GM19239 (cell line): Measurements from ENCODE around the gene MARK3.
A peak's percentile ranks its signal among the peaks of the same experiment; 100 is the strongest.

Source experiments
- DNase-seq: peaks from one replicate; pipeline ENCODE4 v3.0.0; 2011; ENCODE audit warnings: low spot score; ENCODE audit not compliant: insufficient read length
- FAIRE-seq: peaks from 2 replicates; lab custom pipeline; 2011; peaks lifted over from hg19 to GRCh38; lab: Jason Lieb, UNC

Gene MARK3

DNA sequence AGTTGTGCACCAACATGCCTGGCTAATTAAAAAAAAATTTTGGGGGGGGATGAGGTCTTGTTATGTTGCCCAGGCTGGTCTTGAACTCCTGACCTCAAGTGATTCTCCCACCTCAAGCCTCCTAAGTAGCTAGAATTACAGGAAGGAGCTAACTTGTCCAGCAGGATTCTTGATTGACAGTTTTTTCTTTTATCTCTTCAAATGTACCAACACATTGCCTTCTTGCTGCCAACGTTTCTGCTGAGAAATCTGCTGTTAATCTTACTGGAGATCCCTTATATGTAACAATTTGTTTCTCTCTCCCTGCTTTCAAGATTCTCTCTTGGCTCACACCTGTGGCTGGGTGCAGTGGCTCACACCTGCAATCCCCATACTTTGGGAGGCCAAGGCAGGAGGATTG lies 22.4 kb upstream of the MARK3 start:
- no peak for DNase-seq
- FAIRE-seq, result no peak

DNA sequence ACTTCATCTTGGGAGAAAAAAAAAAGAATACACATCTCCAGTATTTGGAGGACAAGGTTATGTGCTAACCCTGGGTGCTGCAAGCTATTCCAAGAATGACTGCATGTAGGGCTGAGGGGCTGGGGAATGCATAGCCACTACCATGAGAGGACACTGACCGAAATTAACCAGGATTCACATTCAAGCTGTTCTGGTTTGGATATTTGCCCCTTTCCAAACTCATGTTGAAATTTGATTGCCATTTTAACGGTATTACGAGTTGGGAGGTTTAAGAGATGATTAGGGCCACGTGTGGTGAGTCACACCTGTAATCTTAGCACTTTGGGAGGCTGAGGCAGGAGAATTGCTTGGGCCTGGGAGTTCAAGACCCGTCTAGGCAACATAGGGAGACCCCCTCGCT lies 18.5 kb upstream of the MARK3 start:
- DNase-seq, result no peak
- no peak for FAIRE-seq

DNA sequence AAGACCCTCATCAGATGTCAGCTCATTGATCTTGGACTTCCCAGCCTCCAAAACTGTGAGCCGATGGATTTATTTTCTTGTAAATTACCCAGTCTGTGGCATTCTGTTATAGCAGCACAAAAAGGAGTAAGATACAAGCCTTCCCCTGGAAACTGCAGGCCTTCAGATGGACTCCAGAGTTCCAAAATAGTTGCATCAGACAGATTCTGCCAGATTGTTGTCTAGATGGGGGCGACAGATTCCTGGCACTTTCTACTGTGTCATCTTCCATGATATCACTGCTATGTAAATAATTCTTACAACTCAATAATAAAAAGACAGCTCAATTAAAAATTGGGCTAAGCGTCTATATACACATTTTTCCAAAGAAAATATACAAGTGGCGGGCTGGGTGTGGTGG lies 17.2 kb upstream of the MARK3 start:
- no peak for DNase-seq
- FAIRE-seq, result no peak

DNA sequence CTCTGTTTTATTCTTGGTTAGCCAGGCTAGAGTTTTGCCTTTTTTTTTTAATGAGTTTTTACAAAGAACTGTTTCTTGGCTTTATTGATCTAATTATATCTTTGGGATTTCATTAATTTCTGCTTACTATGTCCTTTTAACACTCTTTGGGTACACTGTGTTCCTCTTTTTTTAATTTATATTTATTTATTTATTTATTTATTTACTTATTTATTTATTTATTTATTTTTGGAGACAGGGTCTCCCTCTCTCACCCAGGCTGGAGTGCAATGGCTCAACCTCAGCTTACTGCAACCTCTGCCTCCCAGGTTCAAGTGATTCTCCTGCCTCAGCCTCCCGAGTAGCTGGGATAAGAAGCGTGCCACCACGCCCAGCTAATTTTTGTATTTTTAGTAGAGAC lies 15.1 kb upstream of the MARK3 start:
- FAIRE-seq, result no peak
- no peak for DNase-seq

DNA sequence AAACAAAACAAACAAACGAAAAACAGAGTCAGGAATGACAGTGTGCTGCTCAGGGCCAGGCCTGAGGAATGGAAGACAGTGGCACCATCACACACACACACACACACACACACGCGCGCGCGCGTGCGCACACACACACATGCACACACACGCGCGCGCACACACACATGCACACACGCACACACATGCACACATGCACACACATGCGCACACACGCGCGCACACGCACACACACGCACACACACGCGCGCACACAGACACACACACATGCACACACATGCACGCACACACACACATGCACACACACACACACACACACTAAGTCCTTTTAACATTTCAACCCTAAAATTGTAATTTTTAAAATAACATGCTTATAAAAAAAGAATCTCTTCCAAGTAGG lies 13.2 kb upstream of the MARK3 start:
- no peak for DNase-seq
- no peak for FAIRE-seq

DNA sequence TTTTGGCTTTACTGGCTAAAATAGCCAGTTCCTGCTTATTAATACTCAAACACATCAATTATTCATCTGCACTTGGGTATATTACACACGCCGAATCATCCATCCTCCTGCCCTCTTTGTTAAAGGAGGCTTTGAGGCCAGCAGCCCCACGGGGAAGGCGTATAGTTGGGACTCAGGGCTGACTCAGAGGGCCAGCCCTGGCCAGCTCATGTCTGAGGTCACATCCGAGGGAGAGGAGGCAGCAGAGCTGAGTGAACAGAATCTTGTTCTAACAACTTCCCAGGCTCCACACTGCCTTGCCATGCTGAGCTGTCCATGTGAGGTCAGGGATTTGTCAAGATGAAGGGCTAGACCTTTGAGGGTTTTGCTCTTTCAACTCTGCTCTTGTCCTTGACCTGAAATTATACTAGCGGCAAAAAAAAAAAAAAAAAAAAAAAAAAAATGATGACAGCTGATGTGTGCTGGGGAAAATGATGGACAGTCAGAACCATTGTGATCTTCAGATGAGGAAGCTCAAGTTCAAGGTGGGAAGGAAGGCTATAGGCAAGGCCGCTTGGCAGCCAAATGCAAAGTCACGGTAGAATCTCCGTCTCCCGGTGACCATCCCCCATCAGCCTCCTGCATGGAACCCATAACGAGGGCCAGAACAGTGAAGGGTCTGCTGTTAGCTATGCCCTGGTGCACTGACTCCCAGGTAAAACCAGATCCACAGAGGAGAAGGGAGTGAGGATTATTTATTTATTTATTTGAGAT lies 12.5 kb upstream of the MARK3 start:
- DNase-seq (no peak), FAIRE-seq (no peak)

DNA sequence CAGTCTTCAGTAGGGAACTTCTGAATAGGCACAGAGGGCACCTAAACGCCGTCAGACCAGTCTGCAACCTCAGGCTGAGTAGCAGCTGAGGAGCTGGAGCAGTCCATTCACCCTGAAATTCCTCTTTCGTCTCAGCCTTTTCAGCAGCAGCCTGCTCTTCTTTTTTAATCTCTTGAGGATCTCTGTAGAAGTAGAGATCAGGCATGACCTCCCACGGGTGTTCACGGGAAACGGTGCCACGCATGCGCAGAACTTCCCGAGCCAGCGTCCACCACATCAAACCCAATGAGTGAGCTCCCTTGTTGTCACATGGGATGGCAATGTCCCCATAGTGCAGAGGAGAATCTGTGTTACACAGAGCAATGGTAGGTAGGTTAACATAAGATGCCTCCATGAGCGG lies 11.1 kb upstream of the MARK3 start:
- DNase-seq (no peak), FAIRE-seq (no peak)

DNA sequence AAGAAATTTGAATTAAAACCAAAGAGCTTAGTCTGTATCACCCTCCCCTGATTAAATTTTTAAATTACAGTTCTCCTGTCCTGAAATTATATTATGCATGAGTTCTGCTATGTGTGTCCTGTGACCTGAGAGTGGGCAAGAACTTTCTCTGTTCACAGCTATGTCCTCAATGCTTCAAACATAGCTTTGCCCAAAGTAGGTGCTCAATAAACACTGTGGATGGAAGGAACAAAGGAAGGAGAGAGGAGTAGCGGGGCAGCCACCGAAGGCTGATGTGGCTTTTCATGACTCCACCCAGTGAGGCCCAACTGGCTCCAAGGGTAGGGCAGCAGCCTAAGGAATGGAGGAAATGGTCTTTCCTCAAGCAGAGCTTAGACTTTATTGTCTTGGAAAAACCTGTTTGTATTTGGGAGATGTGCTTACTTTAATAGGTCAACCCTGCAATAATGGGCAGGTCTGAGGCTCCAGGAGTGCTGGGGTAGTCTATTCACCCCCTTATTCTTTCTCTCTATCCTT lies 7.6 kb upstream of the MARK3 start:
- FAIRE-seq (no peak), DNase-seq (no peak)

DNA sequence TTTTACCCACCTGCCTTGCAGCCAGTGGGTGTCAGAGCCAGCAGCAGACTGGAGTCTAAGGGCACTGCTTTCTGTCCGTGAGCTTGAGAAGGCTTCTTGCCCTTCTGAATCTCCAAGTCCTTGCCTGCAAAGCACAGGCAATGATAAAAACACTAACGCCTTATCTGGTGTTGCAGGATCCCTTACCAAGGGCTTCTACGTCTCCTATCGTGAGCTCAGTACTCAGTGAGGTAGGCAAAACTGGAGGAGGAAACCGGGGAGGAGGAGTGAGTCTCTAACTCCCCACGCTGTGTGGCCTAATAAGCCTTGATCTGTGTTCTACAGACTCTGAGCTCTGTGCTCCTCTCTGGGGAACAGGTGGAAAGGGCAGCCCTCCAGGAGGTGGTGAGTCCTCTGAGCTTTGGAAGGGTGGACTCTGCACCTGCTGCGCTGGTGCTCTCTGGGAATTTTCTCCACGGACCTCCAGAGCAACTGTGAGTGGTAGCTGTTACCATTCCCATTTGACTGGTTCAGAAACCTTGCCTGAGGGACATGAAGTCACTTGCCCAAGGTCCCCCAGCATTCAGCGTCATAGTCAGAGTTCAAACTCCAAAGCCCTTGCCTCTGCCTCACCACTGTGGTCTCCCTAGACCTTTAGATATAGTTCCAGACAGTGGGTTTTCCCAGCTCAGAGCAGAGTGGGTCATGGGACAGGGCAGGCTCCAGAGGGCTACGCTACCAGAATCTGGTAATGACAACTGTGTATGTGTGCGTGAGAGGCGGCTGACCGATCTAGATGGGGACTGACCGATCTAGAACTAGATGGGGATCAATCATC lies 7.0 kb upstream of the MARK3 start:
- no peak for FAIRE-seq
- DNase-seq, result no peak

DNA sequence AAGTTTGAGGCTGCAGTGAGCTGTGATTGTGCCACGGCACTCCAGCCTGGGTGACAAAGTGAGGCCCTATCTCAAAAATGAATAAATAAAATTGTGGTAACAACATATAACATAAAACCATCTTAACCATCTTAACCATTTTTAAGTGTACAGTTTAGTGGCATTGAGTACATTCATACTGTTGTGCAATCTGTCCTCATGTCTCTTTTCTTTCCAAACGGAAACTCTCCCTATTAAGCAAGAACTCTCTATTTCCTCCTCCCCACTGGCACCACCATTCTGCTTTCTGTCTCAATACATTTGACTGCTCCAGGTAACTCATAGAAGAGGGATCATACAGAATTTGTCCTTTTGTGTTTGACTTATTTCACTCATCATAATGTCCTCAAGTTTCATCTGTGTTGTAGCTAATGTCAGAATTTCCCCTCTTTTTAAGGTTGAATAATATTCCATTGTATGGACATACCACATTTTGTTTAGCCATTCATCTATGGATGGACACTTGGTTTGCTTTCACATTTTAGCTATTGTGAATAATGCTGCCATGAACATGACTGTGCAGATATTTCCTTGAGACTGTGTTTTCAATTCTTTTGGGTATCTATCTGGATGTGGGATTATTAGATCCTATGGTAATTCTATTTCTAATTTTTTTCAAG lies 4.4 kb upstream of the MARK3 start:
- no peak for DNase-seq
- FAIRE-seq, result no peak

DNA sequence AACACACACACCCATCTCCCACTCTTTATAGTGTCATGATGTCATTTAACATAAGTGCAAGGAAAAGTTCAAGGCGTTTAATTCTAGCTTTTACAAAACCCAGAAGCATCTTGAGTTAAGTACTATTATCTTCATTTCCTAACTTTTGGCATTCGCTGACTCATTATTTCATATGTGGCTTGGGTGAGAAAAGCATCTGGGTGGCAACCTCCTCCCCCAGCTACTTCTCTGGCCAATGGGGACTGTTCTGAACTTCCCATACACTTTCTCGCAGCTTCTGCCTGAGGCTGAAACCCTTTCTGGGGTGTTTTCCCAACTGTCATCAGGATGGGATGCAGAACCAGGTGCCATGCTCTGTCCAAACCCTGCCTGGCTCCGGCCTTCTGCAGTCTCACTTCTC lies 2.8 kb upstream of the MARK3 start:
- no peak for DNase-seq

DNA sequence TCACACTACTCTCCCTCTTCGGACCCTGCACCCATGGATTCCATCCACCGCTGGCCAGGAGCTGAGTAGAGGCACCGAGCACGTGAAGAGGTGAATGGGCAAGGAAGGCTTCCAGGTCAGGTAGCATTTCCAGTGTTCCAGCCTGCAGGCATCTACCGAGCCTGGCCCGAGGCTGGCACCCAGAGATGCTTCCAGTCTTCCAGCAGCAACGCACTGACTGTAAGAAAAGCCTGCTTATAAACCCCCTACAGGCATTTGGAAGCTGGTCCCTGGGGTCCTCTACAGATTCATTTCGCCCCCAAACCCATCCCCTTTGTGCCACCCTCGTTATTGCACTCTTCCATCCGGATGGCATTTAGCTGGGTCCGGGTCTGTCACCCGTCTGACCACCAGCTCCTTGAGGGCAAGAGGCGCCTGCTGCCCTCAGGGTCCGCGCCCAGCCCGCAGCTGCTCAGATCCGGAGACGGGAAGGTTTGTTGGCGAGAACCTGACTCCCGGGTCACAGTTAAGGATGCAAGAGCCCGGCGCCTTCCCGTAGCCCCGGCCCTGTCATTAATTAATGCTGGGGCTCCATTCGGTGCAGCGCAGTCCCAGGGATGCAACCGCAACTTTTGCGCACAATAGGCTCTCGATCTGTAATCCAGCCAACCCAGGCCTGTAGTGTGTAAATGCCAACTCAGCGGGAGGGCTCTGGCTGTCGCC lies 614 bp upstream of the MARK3 start:
- DNase-seq (no peak), FAIRE-seq (no peak)

More for the DNA sequence above, 2.8 kb upstream of the MARK3 start:
- FAIRE-seq, result no peak

DNA sequence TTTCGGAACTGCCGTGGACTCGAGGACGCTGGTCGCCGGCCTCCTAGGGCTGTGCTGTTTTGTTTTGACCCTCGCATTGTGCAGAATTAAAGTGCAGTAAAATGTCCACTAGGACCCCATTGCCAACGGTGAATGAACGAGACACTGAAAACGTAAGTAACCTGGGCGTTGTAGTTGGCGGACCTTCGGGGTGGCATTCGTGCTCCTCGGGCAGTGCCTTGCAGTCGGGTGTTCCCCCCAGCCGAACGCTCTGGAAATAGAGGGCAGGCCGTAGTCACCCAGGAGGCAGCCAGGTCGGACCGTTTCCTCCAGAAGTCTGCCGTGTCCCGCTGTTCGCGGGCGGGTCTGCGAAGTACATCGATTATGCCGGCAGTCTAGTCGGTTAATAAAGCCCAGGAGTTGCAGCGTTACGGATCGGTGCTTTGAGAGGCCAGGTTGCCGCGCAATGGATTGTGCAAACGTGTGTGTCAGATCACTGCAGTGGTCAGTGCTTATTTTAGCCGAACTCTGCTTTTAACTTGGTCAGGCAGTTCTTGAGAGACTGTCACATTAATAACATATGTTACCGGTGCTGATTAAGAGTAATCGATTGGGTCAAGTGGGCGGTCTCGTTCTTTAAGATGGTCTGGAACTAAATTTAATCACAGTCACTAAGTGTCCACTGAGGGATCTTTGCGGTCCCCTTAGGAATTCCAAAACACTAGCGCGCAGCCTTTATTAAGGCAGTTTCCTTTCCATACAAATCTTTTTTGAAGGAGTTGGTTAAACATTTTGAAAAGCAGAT lies 906 bp downstream of the MARK3 start:
- FAIRE-seq (peak; percentile 79), DNase-seq (no peak)

DNA sequence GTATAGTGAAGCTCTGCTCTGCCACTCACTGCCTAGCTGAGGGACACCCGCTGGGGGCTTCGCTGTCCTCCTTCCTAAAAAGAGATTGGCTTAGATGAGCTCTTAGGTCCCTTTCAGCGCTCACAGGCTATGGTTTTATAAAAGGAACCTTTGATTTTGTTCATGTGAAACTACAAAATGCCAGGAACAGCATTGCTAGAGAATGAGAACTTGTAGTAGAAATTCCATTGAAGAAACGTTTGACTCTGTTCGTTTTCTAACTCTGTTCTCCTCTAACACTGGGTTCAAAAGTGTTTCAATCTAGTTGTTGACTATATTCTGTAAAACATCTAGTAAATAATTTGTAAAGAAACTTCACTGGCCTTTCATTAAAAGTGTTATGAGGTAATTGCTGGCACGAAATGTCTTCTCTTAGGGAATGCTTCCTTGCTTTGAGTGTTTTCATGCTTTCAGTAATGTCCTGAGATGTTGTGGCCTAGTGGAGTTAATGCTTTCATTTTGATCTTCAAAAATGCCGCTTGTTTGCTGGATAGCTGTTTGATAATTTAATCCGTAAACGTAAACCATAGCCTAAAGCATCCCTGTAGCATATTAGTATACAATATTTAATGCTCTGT lies 1.6 kb downstream of the MARK3 start:
- FAIRE-seq (peak; percentile 52), DNase-seq (no peak)

DNA sequence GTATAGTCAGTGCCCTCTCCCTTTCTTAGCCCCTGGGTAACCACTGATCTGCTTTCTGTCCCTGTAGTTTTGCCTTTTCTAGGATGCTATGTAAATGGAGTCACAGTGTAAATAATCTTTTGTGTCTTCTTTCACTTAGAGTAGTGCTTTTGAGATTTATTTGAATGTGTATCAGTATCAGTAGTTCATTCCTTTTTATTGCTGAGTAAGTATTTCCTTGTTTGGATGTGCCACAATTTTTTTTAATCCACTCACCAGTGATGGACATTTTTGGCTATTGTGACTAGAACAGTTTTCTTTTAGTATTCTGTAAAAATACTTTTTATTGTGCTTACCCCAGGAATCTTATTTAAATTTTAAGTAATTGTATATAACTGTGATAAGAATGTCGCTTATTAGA lies 3.4 kb downstream of the MARK3 start:
- FAIRE-seq, result no peak

DNA sequence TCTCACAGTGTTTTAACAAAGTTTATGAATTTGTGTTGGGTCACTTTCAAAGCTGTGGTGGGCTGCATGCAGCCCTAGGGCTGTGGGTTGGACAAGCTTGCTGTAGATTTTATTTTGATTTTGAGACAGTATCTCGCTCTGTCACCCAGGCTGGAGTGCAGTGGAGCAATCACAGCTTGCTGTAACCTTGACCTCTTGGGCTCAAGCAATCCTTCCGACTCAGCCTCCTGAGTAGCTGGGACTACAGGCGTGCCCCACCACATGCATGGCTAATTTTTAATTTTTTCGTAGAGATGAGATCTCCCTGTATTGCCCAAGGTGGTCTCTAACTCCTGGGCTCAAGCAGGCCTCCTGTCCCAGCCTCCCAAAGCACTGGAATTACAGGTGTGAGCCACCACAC lies 5.4 kb downstream of the MARK3 start:
- FAIRE-seq (no peak), DNase-seq (no peak)

More for the DNA sequence above, 3.4 kb downstream of the MARK3 start:
- no peak for DNase-seq

DNA sequence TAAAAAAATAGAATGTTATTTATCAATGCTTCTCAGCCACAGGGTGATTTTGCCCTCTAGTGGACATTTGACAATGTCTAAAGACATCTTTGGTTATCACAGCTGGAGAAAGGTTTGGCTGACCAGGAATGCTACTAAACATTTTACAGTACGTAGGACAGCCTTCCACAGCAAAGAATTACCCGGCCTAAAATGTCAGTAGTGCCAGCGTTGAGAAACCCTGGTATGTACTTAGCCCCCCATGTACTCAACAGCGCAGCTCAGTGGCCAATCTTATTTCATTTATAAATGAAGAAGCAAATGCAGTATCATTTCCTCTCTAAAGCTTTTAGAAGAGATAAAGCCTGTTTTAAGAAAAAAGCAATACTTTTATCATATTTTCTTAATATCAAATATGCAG lies 5.8 kb downstream of the MARK3 start:
- no peak for DNase-seq
- peak; percentile 49 for FAIRE-seq

DNA sequence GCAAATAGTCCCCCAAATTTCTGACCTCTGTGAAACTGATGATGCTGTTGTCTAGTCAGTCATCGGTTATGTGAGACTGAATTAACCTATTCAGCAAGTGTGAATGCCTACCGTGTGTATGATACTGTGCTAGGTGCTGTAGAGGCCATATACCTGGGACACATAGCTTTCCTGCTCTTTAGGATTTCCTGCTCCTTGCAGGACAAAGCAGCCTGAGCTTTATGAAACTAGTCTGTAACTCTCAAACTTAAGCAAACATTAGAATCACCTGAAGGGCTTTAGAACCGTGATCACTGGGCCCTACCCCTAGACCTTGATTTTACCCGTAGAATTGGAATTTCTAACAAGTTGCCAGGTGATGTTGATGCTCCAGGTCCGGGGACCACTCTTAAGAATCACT lies 6.9 kb downstream of the MARK3 start:
- FAIRE-seq (no peak), DNase-seq (no peak)

DNA sequence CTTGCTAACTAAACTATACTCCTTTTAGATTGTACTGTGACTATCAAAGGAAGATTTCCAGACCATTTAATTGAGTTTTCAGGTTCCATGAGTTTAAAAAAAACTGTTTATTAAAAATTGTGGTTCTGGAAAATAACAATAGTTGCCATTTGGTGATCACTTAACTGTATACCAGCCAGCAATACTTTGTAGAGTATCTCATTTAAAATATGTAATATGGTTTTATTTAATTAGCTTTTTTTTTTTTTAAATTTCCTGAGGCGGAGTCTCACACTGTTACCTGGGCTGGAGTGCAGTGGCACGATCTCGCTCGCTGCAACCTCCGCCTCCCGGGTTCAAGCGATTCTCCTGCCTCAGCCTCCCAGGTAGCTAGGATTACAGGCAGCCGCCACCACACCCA lies 7.4 kb downstream of the MARK3 start:
- no peak for DNase-seq
- no peak for FAIRE-seq
